GM23248 (cell line): ENCODE measurements around the gene BCL11B.

ENCODE experiments used
- EZH2 ChIP-seq: fragments of 200-600 bp; sonication (generic); IDR thresholded peaks from 2 replicates; pipeline ENCODE4 v1.6.1; 2018; ENCODE audit warnings: antibody characterized with exemption, mild to moderate bottlenecking; ENCODE audit not compliant: insufficient read depth, poor library complexity, severe bottlenecking
- EZH2phosphoT487 ChIP-seq: fragments of 200-600 bp; sonication (generic); IDR thresholded peaks from 2 replicates; pipeline ENCODE4 v1.6.1; 2018; ENCODE audit warnings: antibody characterized with exemption, moderate library complexity, mild to moderate bottlenecking, low read depth; ENCODE audit not compliant: insufficient read depth

DNA sequence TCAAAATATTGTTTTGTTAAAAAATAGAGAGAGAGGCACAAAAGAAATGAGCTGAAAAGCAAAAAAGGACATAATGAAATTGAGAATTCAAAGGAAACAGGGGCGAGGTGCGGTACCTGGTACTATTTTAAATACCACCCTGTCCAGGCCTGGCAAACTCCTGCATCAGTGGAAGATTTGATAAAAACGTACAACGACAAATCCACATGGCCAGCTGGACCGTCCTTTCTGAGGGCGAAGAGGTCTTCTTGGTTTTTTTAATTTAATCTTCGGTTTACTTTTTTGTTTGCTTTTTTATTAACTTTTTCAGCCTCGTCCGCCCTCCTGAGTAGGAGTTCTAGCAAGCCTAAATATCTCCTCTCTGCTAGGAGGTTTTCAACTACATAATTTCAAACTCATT is 11.9 kb downstream of the BCL11B start:
- TF ChIP-seq EZH2phosphoT487 (no peak), EZH2 (no peak)
